Astrocyte of the spinal cord (primary cell): ENCODE data around the gene MSRB1.
A peak's percentile ranks its signal among the peaks of the same experiment; 100 is the strongest.

Source experiments
- DNase-seq: peaks from one replicate; pipeline ENCODE4 v3.0.0; 2011; ENCODE audit warnings: low read depth, low spot score
- H3K4me3 ChIP-seq: 2 replicates; pipeline ENCODE4 v1.5.1; 2011; ENCODE audit warnings: low read depth, mild to moderate bottlenecking, low read length, moderate library complexity
- in situ Hi-C: cut with HindIII; loops from 2 replicates; pipeline ENCODE4 v1.10.0; 2017; ENCODE audit warnings: low sequenced_read_pairs
- TF ChIP-seq, protein P1 (sequence below): IDR thresholded peaks from 2 replicates; pipeline ENCODE4 v1.5.1; 2012; ENCODE audit warnings: low read depth, mild to moderate bottlenecking, low read length, inconsistent platforms

MSRB1 gene

DNA sequence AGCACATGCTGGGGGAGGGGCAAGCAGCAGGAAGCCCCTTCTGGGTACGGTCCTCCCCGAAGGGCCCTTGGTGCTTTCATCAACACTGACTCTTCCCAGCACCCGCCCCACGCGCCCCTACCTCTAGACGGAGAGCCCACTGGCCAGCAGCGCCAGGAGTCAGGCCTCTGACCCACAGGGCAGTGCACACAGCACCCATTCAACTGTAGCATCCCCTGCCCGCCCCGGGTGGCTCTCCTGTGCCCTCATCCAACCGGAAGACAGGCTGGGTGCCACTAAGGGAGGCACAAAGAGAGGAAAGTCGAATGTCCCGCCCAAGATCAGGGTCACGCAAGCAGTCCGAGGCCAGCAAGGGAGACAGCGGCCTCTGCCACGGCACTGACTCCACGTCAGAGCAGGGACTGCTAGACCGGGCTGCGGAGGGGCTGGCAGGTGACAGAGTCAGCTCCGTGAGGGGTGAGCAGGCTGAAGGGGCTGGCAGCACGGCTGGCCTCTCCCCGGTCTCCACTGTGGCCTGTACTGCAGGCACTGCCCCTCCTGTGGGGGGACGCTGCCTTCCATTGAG is 9.8 kb downstream of the MSRB1 start:
- TF ChIP-seq, protein P1, sequence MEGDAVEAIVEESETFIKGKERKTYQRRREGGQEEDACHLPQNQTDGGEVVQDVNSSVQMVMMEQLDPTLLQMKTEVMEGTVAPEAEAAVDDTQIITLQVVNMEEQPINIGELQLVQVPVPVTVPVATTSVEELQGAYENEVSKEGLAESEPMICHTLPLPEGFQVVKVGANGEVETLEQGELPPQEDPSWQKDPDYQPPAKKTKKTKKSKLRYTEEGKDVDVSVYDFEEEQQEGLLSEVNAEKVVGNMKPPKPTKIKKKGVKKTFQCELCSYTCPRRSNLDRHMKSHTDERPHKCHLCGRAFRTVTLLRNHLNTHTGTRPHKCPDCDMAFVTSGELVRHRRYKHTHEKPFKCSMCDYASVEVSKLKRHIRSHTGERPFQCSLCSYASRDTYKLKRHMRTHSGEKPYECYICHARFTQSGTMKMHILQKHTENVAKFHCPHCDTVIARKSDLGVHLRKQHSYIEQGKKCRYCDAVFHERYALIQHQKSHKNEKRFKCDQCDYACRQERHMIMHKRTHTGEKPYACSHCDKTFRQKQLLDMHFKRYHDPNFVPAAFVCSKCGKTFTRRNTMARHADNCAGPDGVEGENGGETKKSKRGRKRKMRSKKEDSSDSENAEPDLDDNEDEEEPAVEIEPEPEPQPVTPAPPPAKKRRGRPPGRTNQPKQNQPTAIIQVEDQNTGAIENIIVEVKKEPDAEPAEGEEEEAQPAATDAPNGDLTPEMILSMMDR: no peak
- in situ Hi-C loops: no loop called here
- H3K4me3 ChIP-seq: no peak overlapping the region
- no peak for DNase-seq

DNA sequence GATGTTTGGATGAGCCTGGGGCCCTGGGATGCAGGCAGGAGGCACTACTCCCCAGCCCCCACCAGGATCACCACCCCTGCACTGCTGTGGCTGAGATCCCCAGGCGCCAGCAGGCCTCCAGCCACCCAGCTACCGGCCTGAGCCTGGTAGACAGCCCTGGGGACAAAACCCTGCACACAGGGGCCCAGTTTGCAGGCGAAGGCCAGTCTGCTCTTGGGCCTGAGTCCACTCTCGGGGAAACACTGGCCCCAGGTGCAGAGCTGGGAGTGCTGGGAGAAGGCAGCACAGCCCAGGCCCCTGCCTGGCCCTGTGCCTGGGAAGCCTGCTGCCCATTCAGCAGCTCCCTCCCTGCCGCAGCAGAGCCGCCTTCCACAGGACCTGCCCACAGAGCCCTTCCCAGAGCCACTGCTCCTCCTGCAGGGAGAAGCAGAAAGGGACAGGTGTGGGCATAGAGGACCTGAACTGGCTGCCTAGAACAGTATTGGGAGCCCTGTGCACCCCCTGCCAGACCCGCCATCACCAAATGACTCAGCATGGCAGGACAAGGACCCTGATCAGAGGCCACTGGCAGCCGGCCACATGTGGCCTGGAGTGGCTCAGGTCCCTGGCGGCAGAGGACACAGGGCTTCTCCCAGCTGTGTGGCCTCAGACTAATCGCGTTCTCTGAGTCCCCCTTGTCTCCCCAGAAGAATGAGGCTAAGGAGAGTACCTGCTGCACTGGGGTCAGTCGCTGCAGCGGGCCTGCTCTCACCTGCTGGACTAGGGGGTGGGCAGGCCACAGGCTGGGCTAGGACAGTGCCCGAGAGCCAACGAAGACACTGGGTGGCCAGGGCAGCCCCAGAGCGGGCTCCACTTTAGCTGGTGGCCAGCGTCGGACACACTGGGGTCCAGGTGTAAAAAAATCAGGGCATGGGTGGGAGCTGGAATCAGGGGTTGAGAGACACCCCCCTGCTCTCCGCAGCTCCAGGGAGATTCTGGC is 10.7 kb downstream of the MSRB1 start:
- TF ChIP-seq, protein P1: peak; percentile 19
- in situ Hi-C loops: no loop called here
- DNase-seq: no peak
- H3K4me3 ChIP-seq: no peak overlapping the region

DNA sequence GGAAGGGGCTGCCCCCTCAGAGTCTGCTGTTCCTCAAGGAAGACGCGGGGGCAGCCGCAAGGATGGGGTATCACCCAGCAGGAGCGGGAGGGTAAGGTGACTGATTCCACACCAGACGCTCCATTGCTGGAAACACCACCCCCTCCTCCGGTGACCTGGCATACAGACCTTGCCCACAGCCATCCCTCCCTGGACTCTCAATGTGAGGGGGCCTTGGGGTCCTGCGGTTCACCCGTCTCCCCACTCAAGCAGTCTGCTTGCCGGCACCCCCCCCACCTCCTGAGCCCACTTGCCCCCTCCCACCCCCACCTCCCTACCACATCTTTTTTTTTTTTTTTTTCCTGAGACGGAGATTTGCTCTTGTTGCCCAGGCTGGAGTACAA is 12.7 kb downstream of the MSRB1 start:
- DNase-seq: no peak
- TF ChIP-seq, protein P1: no peak
- no peak overlapping the region for H3K4me3 ChIP-seq
- in situ Hi-C loops: no loop called here

DNA sequence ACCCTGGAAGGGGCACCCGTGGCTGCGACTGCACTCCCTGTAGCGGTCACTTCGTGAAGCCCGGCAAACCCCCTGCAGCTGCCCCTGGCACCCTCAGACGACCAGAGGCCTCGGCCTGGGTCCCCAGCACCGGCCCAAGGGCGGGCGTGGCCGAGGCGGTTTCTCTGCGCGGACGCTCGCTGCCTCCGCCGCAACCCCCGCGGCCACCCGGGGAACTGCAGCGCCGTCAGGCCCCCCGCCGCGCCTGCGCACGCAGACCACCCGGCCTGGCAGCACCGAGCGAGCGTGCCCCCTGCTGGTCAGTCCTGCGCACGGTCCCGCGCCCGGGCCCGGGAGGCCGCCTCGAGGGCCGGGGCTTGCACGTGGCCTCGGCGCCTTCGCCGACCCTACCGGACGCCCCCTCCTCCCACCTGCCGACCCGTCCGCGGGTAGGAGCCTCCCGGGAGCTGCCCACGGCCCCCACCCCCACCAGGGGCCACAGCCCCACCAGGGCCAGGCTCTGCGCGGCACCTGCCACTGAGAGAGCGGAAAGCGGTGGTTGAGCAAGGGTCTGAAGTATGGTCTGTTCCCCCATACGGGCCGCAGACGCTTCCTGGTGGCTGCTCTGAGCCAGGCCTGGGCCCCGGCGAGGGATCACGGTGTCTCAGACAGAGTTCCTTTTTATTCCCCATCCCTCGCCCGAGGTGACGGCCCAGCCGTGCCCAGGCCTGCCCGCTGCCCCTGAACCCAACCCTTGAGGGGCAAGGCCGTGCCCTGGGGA is 13.2 kb downstream of the MSRB1 start:
- H3K4me3 ChIP-seq: peak overlapping the region; percentile 41
- TF ChIP-seq, protein P1: peak; percentile 66
- peak; percentile 75 for DNase-seq
- in situ Hi-C loops: no loop called here

DNA sequence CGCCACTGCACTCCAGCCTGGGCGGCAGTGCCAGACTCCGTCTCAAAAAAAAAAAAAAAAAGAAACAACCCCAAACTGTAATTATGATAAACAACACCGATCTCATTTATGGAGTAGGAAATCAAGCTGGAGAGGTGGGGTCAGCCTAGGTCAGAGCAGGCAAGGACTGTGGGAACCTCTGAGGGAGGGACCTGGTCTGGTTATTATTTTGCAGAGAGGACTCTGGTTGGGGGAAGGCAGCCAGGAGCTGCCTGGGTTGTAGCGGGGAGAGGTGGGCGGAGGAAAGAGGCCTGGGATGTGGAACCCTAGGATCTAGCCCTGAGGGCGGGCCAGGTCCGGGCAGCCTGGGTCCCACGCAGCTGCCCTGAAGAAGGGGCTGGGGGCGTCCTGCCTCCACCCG is 13.9 kb downstream of the MSRB1 start:
- DNase-seq: no peak
- peak overlapping the region; percentile 41 for H3K4me3 ChIP-seq
- in situ Hi-C loops: no loop called here
- TF ChIP-seq, protein P1: no peak

DNA sequence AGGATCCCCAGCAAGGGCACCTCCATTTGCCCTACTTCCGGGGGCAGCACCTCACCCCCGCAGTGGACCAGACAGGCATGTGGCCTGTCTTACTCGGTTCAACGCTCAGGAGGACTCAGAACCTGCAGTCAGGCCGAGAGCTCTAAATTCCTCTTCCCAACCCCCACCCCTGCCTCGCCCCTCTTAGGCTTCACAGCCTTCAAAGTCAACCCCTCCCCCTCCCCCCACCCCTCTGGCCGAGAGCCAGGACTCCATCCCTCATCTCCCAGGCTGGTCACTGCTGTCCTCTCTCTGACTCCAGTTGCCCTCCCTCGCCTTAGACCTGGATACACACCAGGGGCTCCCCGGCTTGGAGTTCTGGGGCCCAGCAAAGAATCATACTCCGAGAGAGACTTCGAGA is 16.7 kb downstream of the MSRB1 start:
- DNase-seq: no peak
- no peak overlapping the region for H3K4me3 ChIP-seq
- TF ChIP-seq, protein P1: no peak
- in situ Hi-C loops: no loop called here
